MM.1S (cell line): Measurements from ENCODE around the gene TMC6.

Experiments
- DNase-seq: peaks from one replicate; pipeline ENCODE4 v3.0.0-alpha.2; 2015
- H2AFZ ChIP-seq: fragments of 300-600 bp; sonication (generic); 2 replicates; pipeline ENCODE4 v1.6.0; 2016; ENCODE audit warnings: antibody characterized with exemption, low read length
- H3F3A ChIP-seq: fragments of 300-600 bp; sonication (generic); 2 replicates; pipeline ENCODE4 v1.6.1; 2016; ENCODE audit warnings: mild to moderate bottlenecking, antibody characterized with exemption, low read length, moderate library complexity, mixed read lengths; ENCODE audit not compliant: insufficient read depth
- H3K27ac ChIP-seq: fragments of 300-600 bp; sonication (generic); 2 replicates; pipeline ENCODE4 v1.5.1; 2016; ENCODE audit warnings: mild to moderate bottlenecking, low read length
- H3K27me3 ChIP-seq: fragments of 300-600 bp; sonication (generic); replicated peaks from 2 replicates; pipeline ENCODE4 v1.6.0; 2016; ENCODE audit warnings: low read length; ENCODE audit not compliant: insufficient read depth
- H3K36me3 ChIP-seq: fragments of 300-600 bp; sonication (generic); replicated peaks from 2 replicates; pipeline ENCODE4 v1.6.1; 2016; ENCODE audit warnings: mild to moderate bottlenecking, low read length, mixed read lengths; ENCODE audit not compliant: insufficient read depth
- H3K4me1 ChIP-seq: fragments of 300-600 bp; sonication (generic); 2 replicates; pipeline ENCODE4 v1.6.1; 2016; ENCODE audit warnings: low read length, mixed read lengths
- H3K4me2 ChIP-seq: fragments of 300-600 bp; sonication (generic); 2 replicates; pipeline ENCODE4 v1.6.0; 2016; ENCODE audit warnings: low read depth, low read length
- H3K4me3 ChIP-seq: fragments of 300-600 bp; sonication (generic); 2 replicates; pipeline ENCODE4 v1.5.1; 2016; ENCODE audit warnings: low read length, mixed read lengths
- H3K79me2 ChIP-seq: fragments of 300-600 bp; sonication (generic); 2 replicates; pipeline ENCODE4 v1.6.1; 2016; ENCODE audit warnings: mixed run types, low read length, mixed read lengths
- H3K9ac ChIP-seq: fragments of 300-600 bp; sonication (generic); 2 replicates; pipeline ENCODE4 v1.6.1; 2016; ENCODE audit warnings: low read length, mixed read lengths
- H3K9me2 ChIP-seq: fragments of 300-600 bp; sonication (generic); replicated peaks from 2 replicates; pipeline ENCODE4 v1.6.1; 2016; ENCODE audit warnings: mild to moderate bottlenecking, low read length, mixed read lengths; ENCODE audit not compliant: insufficient read depth
- H3K9me3 ChIP-seq: fragments of 300-600 bp; sonication (generic); replicated peaks from 2 replicates; pipeline ENCODE4 v1.6.1; 2016; ENCODE audit warnings: mild to moderate bottlenecking, low read length, mixed read lengths; ENCODE audit not compliant: insufficient read depth
- H4K20me1 ChIP-seq: fragments of 300-600 bp; sonication (generic); 2 replicates; pipeline ENCODE4 v1.6.1; 2016; ENCODE audit warnings: mild to moderate bottlenecking, low read length, moderate library complexity, mixed read lengths; ENCODE audit not compliant: insufficient read depth
- EZH2 ChIP-seq: fragments of 300-600 bp; sonication (generic); optimal IDR thresholded peaks from 2 replicates; pipeline ENCODE3; 2017; ENCODE audit warnings: low read depth, mild to moderate bottlenecking, antibody characterized with exemption, low read length, mixed read lengths
- EZH2phosphoT487 ChIP-seq: fragments of 300-600 bp; sonication (generic); IDR thresholded peaks from 2 replicates; pipeline ENCODE4 v1.6.1; 2018; ENCODE audit warnings: antibody characterized with exemption, low read length
- TF ChIP-seq, protein P1 (sequence below): fragments of 300-600 bp; sonication (generic); IDR thresholded peaks from 2 replicates; pipeline ENCODE4 v1.5.1; 2016; ENCODE audit warnings: antibody characterized with exemption, low read length, mixed read lengths

Gene TMC6

DNA sequence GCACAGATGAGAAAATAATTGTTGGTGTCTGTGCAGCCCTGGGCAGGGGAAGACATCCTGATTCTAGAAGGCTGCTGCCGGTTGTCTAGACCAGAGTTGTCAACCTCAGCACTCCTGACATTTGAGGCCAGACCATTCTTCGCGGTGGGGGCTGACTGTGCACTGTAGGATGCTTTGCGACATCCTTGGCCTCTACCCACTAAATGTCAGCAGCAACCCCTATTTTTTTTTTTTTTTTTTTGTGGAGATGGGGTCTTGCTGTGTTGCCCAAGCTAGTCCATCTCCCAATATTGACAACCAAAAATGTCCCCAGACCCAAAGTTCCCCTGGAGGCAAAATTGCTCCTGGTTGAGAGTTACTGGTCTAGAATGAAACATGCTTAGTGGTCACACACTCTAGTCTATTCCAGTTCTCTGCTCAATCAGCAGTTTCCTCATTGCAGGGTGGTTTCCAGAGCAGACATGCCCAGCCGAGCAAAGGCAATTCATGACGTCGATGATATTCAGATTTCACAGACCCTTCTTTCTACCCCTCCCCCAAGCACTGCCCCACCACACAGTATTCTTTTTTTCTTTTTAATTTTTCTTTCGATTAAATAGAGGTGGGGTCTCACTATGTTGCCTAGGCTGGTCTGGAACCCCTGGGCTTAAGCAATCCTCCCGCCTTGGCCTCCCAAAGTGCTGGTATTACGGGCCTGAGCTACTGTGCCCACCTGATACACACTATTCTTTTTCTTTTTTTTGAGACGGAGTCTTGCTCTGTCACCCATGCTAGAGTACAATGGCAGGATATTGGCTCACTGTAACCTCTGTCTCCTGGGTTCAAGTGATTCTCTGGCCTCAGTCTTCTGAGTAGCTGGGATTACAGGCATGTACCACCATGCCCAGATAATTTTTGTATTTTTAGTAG lies 26.6 kb upstream of the TMC6 start:
- no peaks in the 10 kb centered on the region for H3K79me2 ChIP-seq
- H3K27ac ChIP-seq: peak overlapping the region; percentile 97
- H3K9ac ChIP-seq: peak overlapping the region; percentile 59
- H3K9me2 ChIP-seq: no peaks in the 10 kb centered on the region
- H3K9me3 ChIP-seq: no peaks in the 10 kb centered on the region
- no peaks in the 10 kb centered on the region for H3K27me3 ChIP-seq
- no peaks in the 10 kb centered on the region for H4K20me1 ChIP-seq
- TF ChIP-seq EZH2phosphoT487: no peak
- TF ChIP-seq, protein P1, sequence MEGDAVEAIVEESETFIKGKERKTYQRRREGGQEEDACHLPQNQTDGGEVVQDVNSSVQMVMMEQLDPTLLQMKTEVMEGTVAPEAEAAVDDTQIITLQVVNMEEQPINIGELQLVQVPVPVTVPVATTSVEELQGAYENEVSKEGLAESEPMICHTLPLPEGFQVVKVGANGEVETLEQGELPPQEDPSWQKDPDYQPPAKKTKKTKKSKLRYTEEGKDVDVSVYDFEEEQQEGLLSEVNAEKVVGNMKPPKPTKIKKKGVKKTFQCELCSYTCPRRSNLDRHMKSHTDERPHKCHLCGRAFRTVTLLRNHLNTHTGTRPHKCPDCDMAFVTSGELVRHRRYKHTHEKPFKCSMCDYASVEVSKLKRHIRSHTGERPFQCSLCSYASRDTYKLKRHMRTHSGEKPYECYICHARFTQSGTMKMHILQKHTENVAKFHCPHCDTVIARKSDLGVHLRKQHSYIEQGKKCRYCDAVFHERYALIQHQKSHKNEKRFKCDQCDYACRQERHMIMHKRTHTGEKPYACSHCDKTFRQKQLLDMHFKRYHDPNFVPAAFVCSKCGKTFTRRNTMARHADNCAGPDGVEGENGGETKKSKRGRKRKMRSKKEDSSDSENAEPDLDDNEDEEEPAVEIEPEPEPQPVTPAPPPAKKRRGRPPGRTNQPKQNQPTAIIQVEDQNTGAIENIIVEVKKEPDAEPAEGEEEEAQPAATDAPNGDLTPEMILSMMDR: no peak
- TF ChIP-seq EZH2: no peak
- peaks cover 23% of the 10 kb centered on the region for H3K4me1 ChIP-seq
- no peak overlapping the region for H3K4me3 ChIP-seq
- H3K36me3 ChIP-seq: no peaks in the 10 kb centered on the region
- H3K4me2 ChIP-seq: peak overlapping the region; percentile 42; the same call in 1 of the 2 replicates
- 0 out of 2 replicates have a peak overlapping the region, but pooled peaks have one; percentile 7 for H2AFZ ChIP-seq
- peak; percentile 98 for DNase-seq
- peaks cover 32% of the 10 kb centered on the region for H3F3A ChIP-seq

DNA sequence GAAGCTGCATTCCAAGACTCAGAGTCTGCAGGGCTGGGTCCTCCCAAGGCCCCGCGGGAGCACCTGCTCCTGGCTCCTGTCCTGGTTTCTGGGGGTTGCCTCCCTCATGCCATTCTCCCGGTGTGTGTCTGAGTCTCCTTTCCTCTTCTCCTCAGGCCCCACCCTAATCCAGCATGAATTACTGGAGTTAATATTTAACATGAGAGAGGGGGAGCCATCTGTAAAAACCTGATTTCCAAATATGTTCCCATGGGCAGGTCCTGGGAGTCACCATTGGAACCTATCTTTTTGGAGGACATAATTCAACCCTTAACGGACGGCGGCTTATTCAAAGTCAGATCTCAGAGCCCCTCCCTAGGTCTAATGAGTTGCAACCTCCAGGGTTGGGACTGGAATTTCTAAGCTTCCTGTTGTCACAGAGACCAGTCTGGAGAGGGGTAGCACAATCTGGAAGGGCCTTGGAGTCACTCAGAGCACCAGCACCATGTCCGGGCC lies 23.0 kb upstream of the TMC6 start:
- H3K27me3 ChIP-seq: no peaks in the 10 kb centered on the region

DNA sequence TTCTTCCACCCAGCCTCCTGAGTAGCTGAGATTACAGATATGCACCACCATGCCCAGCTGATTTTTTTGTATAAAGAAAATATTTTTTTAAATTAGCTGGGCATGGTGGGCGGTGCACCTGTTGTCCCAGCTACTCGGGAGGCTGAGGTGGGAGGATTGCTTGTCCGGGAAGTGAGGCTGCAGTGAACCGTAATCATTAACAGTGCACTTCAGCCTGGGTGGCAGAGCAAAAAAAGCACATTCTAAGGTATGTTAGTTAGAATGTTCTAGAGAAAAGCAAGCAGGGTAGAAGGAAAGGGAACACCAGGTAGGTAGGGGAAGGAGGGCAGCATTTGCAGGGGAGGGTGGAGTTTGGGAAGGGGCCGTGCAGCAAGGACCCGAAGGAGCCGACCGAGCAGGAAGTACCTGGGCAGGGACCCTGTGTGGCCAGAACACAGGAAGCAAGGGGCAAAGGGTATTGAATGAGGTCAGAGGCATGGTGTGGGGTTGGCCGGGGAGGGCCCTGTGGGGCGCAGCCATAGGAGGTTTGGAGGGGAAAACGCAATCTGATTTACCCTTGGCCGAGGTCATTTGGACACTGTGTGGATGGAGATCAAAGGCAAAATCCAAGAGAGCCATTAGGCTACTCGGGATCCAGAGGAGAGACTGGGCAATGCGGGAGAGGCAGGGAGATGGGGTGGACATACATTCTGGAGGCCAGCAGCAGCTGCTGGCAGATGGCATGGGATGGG lies 19.9 kb upstream of the TMC6 start:
- H3K4me1 ChIP-seq: peaks cover 50% of the 10 kb centered on the region
- no peak overlapping the region for H3K4me3 ChIP-seq
- H3K79me2 ChIP-seq: no peaks in the 10 kb centered on the region
- no peaks in the 10 kb centered on the region for H3K9me2 ChIP-seq
- peak overlapping the region; percentile 77; the same call in 1 of the 2 replicates for H3K27ac ChIP-seq
- H3K9me3 ChIP-seq: no peaks in the 10 kb centered on the region
- peak overlapping the region; percentile 37; the same call in 1 of the 2 replicates for H3K9ac ChIP-seq
- no peak for DNase-seq
- H3K36me3 ChIP-seq: no peaks in the 10 kb centered on the region
- TF ChIP-seq EZH2 (no peak), EZH2phosphoT487 (no peak)
- TF ChIP-seq, protein P1: no peak
- H2AFZ ChIP-seq: no peak overlapping the region
- H4K20me1 ChIP-seq: no peaks in the 10 kb centered on the region
- H3F3A ChIP-seq: peaks cover 30% of the 10 kb centered on the region
- H3K27me3 ChIP-seq: no peaks in the 10 kb centered on the region
- H3K4me2 ChIP-seq: no peak overlapping the region

More for the DNA sequence above, 23.0 kb upstream of the TMC6 start:
- no peak for DNase-seq
- H3F3A ChIP-seq: peaks cover 38% of the 10 kb centered on the region
- no peaks in the 10 kb centered on the region for H3K79me2 ChIP-seq
- no peak overlapping the region for H3K27ac ChIP-seq
- H3K4me2 ChIP-seq: no peak overlapping the region
- no peak overlapping the region for H3K9ac ChIP-seq
- H3K4me3 ChIP-seq: no peak overlapping the region
- no peak for TF ChIP-seq EZH2
- H3K4me1 ChIP-seq: peaks cover 45% of the 10 kb centered on the region
- H3K36me3 ChIP-seq: no peaks in the 10 kb centered on the region
- no peaks in the 10 kb centered on the region for H4K20me1 ChIP-seq
- H3K9me2 ChIP-seq: no peaks in the 10 kb centered on the region
- no peaks in the 10 kb centered on the region for H3K9me3 ChIP-seq
- no peak overlapping the region for H2AFZ ChIP-seq
